OCI-LY3 (cell line): Measurements from ENCODE around the gene SPCS2.

Source experiments
- CTCF ChIP-seq: fragments of 200-600, 300-600 bp; sonication (generic); IDR thresholded peaks from 2 replicates; pipeline ENCODE4 v1.5.1; 2014; ENCODE audit warnings: antibody characterized with exemption, low read length, low read depth
- EZH2phosphoT487 ChIP-seq: fragments of 200-600 bp; shearing (Covaris generic); IDR thresholded peaks from 2 replicates; pipeline ENCODE4 v1.6.1; 2018; ENCODE audit warnings: antibody characterized with exemption, mixed run types, low read depth

- TF ChIP-seq CTCF: no peak
- TF ChIP-seq EZH2phosphoT487: no peak
These were observed 21.9 kb downstream of the SPCS2 start for GRCh38 chr11:74970852-74971395.
